HG03460 (cell line): ENCODE measurements around the gene STK39.

Source experiments
- ATAC-seq: cut with Tn5 transposase; IDR thresholded peaks from one replicate; pipeline ENCODE4 v1.9.1; 2021; ENCODE audit not compliant: unreplicated experiment

Gene STK39

GRCh38 chr2:168210895-168211570, 36.4 kb downstream of the STK39 start:
- ATAC-seq, result peak; percentile 65

GRCh38 chr2:168210216-168210894, 37.0 kb downstream of the STK39 start:
- no peak for ATAC-seq

- ATAC-seq, result no peak
These were observed 38.7 kb downstream of the STK39 start for GRCh38 chr2:168208652-168209051.

- no peak for ATAC-seq
These were observed 39.5 kb downstream of the STK39 start for GRCh38 chr2:168207851-168208250.

GRCh38 chr2:168203762-168204693, 43.4 kb downstream of the STK39 start:
- no peak for ATAC-seq

GRCh38 chr2:168201584-168202116, 45.7 kb downstream of the STK39 start:
- ATAC-seq, result no peak

- no peak for ATAC-seq
These were observed 46.3 kb downstream of the STK39 start for GRCh38 chr2:168200930-168201583.

GRCh38 chr2:168198476-168199207, 48.8 kb downstream of the STK39 start:
- no peak for ATAC-seq

- ATAC-seq, result no peak
These were observed 50.6 kb downstream of the STK39 start for GRCh38 chr2:168196764-168197180.

- peak; percentile 89 for ATAC-seq
These were observed 52.4 kb downstream of the STK39 start for GRCh38 chr2:168194784-168195522.

GRCh38 chr2:168192839-168193616, 54.4 kb downstream of the STK39 start:
- no peak for ATAC-seq

- ATAC-seq, result no peak
These were observed 55.2 kb downstream of the STK39 start for GRCh38 chr2:168191955-168192785.

- ATAC-seq, result no peak
These were observed 56.6 kb downstream of the STK39 start for GRCh38 chr2:168190590-168191336.

- ATAC-seq, result no peak
These were observed 57.4 kb downstream of the STK39 start for GRCh38 chr2:168189835-168190569.

- no peak for ATAC-seq
These were observed 59.4 kb downstream of the STK39 start for GRCh38 chr2:168188002-168188401.

GRCh38 chr2:168186452-168186851, 60.9 kb downstream of the STK39 start:
- no peak for ATAC-seq
